ENCODE measurements around the gene RLBP1.
"Not testable (repeated sequence)": the region's sequence is repeated elsewhere in the genome, so short reads cannot be mapped to it uniquely, and the experiment has no call there.

The RLBP1 gene

DNA sequence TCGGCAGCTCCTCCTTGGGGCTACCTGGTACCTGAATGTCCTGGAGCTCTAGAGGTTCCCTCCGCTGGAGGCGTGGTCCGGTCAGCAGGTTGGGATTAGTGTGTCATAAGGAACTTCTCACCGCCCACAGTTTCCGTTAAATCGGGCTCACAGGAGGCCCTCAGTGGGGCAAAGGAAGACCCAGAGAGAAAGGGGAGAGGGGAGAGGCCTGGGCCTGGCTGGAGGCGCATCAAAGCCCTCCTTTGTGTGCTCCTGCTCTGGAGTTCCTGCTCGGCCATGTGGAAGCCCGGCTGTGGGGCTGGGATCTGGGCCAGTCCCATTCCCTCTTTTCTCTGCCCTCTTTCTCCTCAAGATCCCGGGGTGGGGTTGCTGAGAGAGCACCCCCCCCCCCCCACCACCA is at the start of gene RLBP1:
Gene RLBP1, minus strand, starts transcription at position 37 of the 400 bp plus-strand sequence. CDS start 2,604 bp downstream, outside the sequence.
- DNase-seq (ENCODE audit: low read depth in 2 of 2) = no peak

DNA sequence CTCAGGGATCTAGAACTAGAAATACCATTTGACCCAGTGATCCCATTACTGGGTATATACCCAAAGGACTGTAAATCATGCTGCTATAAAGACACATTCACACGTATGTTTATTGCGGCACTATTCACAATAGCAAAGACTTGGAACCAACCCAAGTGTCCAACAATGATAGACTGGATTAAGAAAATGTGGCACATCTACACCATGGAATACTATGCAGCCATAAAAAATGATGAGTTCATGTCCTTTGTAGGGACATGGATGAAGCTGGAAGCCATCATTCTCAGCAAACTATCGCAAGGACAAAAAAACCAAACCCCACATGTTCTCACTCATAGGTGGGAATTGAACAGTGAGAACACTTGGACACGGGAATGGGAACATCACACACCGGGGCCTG is 28.8 kb upstream of the RLBP1 start:
- not testable (repeated sequence) for DNase-seq (ENCODE audit: low read depth in 2 of 2)

- no peak for DNase-seq (ENCODE audit: low read depth in 2 of 2)
Observed at GRCh38 chr15:89248584-89248983, 27.2 kb upstream of the RLBP1 start.

GRCh38 chr15:89247446-89247845 is 26.1 kb upstream of the RLBP1 start:
- DNase-seq (ENCODE audit: low read depth in 2 of 2) = no peak

GRCh38 chr15:89244574-89244903 is 23.2 kb upstream of the RLBP1 start:
- DNase-seq (ENCODE audit: low read depth in 2 of 2) = no peak

GRCh38 chr15:89243691-89244573 is 22.6 kb upstream of the RLBP1 start, which contains the start of gene FANCI:
Gene FANCI (plus strand): TSS chr15:89243979. CDS start chr15:89247648, 3,669 bp downstream.
- peak; percentile 89 to 94 for DNase-seq (ENCODE audit: low read depth in 2 of 2)

DNA sequence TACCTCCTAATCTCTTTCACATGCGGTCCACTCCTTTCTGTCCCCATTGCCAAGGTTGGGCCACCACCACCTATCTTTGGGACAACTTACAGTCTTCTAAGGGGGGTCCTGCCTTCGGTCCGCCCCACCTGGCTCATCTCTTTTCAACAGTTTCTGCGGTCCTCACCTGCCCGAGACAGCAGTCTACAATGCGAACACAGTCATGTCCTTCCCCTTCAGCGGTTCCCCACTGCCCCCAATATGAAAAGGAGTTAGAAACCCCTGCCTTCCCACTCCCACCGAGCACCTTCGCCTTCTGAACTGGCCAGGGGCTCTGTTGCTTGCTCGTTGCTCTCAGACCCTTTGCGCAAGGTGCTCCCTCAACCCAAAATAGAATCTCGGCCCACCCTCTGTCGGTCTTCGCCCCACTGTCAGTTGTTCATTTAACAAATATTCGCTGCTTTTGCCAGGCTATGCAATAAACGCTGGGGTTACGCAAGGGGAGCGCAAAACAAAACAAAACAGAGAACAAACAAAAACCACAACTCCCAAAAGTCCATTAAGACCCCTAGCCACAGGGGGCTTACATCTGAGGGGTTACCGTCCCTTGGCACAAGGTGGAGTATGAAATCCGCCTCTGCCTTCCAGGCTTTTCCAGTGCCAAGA is 21.8 kb upstream of the RLBP1 start:
- no peak for DNase-seq (ENCODE audit: low read depth in 2 of 2)

DNA sequence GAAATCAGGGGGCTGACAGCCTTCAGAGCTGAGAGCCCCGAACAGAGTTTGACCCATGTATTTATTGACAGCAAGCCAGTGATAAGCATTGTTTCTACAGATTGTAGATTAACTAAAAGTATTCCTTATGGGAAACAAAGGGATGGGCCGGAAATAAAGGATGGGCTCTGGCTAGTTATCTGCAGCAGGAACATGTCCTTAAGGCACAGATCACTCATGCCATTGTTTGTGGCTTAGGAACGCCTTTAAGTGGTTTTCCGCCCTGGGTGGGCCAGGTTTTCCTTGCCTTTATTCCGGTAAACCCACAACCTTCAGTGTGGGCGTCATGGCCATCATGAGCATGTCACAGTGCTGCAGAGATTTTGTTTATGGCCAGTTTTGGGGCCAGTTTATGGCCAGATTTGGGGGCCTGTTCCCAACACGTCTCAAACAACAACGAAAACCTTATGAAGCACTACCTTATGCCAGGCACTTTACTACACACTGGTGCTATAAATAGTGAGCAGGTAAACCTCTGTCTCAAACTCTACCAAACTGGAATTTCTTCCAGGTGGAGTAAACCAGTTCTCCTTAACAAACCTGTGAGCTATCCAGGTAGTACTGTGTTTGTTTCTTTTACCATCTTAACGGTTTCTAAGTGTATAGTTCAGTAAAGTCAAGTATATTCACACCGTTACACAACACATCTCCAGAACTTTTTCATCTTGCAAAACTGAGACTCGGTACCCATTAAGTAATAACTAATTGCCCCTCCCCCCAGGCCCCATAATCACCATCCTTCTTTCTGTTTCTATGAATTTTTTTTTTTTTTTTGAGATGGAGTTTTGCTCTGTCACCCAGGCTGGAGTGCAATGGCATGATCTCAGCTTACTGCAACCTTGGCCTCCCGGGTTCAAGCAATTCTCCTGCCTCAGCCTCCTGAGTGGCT is 18.8 kb upstream of the RLBP1 start:
- not testable (repeated sequence) for DNase-seq (ENCODE audit: low read depth in 2 of 2)

DNA sequence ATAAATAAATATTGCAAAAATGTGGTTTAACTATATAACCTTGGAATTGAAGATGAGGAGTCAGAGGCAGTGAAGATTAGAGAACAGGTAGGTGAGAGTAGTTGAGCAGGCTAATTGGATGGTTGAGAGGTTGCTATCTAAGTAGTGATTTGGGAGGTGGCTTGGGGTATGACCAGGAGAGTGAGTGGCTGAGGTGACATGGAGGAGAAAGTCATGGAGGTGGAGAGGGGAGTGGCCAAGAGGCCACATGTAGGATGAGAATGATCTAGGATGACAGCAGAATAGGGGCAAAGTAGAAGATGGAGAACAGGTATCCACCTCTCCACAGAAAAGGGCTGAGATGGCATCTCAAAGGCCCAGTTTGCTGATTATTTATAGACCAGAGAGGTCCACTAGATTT is 10.5 kb upstream of the RLBP1 start:
- DNase-seq (ENCODE audit: low read depth in 2 of 2) = no peak

DNA sequence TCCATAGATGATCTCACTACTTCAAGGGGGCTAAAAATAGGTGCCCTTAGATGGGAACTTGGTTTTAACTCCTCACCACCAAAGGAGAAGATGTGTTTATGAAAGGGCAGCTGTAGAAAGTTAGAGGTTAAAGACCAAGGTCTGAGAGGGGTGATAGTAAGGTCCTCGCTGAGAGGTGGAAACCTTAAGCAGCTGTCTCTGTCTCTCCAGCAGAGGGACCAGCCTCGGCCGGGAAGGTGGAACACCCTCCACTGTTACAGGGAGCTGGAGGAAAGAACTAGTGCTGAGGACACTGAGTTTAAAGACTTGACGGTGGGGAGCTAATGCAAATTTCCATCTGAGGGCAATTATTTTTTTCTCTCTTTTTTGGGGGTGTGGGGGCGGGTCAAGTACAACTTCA is 8.9 kb upstream of the RLBP1 start:
- DNase-seq (ENCODE audit: low read depth in 2 of 2) = no peak

GRCh38 chr15:89227425-89227824 is 6.0 kb upstream of the RLBP1 start:
- no peak for DNase-seq (ENCODE audit: low read depth in 2 of 2)

GRCh38 chr15:89226359-89227221 is 5.2 kb upstream of the RLBP1 start:
- DNase-seq (ENCODE audit: low read depth in 2 of 2) = no peak

DNA sequence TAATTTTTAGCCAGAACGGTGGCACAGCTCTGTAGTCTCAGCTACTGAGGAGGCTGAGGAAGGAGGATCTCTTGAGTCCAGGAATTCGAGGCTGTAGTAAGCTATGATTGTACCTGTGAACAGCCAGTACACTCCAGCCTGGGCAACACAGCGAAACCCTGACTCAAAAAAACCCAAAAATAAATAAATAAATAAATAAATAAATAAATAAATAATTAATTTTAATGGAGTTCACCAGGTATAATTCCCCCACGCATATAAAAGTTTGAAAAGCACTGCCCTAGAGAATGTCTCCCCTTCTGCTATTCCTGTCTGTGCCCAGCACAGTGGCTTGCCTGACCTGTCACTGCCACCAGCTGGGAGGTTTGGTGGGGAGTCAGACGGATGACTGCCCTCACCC is 4.2 kb upstream of the RLBP1 start:
- DNase-seq (ENCODE audit: low read depth in 2 of 2) = no peak

DNA sequence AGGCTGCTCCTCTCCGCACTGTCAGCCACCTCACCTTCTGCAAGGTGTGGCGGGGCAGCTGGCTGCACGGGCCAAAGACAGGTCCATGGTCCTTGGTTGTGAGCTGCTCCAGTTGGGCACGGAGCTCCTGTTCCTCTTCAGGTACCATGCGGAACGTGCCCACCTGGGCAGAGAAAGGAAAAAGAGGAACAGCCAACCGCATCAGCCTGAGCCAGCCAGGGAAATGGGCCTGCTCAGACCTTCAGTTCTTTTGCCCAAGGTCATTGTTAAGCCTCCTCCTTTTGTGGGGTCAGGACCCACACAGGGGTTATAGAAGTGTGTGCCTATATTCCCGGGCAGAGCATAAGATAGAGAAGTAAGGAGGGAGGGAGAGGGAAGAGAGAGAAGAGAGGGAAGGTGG is 2.8 kb downstream of the RLBP1 start:
- DNase-seq (ENCODE audit: low read depth in 2 of 2) = no peak

GRCh38 chr15:89217686-89218376 is 3.5 kb downstream of the RLBP1 start:
- no peak for DNase-seq (ENCODE audit: low read depth in 2 of 2)

- DNase-seq (ENCODE audit: low read depth in 2 of 2) = no peak
Observed at GRCh38 chr15:89217031-89217430, 4.3 kb downstream of the RLBP1 start.

GRCh38 chr15:89215627-89216026 is 5.8 kb downstream of the RLBP1 start:
- DNase-seq (ENCODE audit: low read depth in 2 of 2) = no peak

- no peak for DNase-seq (ENCODE audit: low read depth in 2 of 2)
Observed at GRCh38 chr15:89211678-89212170, 9.7 kb downstream of the RLBP1 start.

- no peak for DNase-seq (ENCODE audit: low read depth in 2 of 2)
Observed at GRCh38 chr15:89209057-89209456, 12.3 kb downstream of the RLBP1 start.

- DNase-seq (ENCODE audit: low read depth in 2 of 2) = no peak
Observed at GRCh38 chr15:89208256-89208655, 13.1 kb downstream of the RLBP1 start.
